Stimulated activated CD4-positive, alpha-beta T cell treated with anti-CD3 and anti-CD28 coated beads, Interleukin-12 subunit alpha, Interleukin-12 subunit beta, amount 100 ng/mL, for 48 hours (primary cell): Measurements from ENCODE around the gene EDA.

Source experiments
- DNase-seq, 3 donors: peaks; one replicate each; pipeline ENCODE4 v3.0.0-alpha.2; 2020; ENCODE audit warnings: low read depth in 2 of 3, low spot score in 1 of 3

The EDA gene

DNA sequence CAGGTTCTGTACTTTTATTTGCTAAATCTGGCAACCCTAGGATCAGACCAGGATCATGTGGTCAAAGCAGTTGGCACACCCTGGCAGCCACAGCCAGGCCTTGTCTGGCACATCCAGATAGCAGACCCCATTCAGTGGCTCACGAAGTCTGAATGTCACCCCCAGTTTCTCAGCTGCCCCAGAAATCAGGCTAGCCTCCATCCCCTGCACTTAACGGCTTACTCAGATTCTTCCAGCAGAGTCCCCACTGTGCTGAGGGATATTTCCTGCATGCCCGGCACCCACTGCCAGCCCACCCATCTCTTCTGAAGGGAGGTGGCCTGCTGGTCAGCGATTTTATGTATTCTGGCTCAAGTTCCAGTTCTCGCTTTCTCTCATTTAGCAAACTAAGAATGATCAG, 438.5 kb downstream of the EDA start:
- DNase-seq, result no peak

DNA sequence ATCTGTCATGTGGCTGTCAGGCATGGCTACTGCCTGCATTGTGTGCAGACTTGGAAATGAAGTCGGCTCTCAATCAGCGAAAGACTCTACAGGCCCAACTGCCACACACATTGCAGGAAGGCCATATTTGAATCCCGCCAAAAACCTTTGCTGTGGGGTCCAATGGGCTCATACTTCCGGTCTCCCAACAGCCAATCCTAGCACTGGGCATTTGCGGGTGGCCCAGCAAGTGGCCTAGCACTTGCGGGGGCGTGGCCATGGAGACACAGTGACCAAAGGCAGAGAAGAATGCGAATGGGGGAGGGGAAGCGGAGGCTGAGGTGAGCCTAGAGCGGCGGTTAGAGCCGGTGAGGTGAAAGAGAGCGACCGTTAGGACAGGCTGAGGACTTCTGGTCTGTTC, 446.2 kb downstream of the EDA start, which contains the start of gene OTUD6A:
Gene OTUD6A, plus strand, starts transcription at position 382 of the 400 bp plus-strand sequence. CDS start 68 bp downstream, outside the sequence.
- DNase-seq, result no peak

DNA sequence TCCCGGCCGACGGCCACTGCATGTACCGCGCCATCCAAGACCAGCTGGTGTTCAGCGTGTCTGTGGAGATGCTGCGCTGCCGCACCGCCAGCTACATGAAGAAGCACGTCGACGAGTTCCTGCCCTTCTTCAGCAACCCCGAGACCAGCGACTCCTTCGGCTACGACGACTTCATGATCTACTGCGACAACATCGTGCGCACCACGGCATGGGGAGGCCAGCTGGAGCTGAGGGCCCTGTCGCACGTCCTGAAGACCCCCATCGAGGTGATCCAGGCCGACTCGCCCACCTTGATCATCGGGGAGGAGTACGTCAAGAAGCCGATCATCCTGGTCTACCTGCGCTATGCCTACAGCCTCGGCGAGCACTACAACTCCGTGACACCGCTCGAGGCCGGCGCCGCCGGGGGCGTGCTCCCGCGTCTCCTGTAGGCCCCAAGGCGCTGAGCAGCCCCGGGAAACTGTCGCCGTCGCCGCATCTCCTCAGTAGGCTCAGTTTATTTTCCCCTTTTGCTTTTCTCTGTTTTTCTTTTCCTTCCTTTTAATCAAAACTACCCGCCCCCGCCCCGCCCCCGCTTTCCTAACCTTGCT, 447.1 kb downstream of the EDA start:
- no peak for DNase-seq

DNA sequence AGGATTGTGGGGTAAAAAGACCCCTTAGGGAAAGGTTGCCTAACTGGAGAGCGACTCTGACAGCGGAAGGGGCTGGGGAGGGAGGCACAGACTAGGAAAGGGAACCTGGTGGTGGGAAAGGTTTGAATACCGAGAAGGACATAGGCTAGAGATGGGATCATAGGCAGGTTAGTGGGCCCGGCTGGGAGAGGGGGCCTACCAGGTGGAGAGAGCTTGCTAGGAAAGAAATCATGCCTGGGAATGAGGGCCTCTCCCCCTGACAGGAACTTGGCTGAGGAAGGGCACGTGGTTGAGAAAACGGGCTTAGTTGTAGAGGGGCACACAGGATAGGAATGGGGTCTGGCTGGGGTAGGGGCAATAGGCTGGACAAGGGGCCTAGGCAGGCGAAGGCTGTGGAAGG, 450.7 kb downstream of the EDA start:
- DNase-seq, result no peak

DNA sequence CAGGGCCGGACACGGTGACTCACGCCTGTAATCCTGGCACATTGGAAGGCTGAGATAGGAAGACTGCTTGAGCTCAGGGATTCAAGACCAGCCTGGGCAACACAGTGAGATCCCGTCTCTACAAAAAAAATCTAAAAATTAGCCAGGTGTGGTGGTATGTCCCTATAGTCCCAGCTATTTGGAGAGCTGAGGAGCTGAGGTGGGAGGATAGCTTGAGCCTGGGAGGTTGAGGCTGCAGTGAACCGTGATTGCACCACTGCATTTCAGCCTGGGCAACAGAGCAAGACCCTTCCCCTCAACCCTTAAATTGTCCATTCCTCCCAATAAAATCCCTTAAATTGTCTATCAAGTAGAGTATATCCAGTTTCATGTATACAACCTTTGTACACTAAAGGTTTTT, 463.4 kb downstream of the EDA start:
- no peak for DNase-seq

DNA sequence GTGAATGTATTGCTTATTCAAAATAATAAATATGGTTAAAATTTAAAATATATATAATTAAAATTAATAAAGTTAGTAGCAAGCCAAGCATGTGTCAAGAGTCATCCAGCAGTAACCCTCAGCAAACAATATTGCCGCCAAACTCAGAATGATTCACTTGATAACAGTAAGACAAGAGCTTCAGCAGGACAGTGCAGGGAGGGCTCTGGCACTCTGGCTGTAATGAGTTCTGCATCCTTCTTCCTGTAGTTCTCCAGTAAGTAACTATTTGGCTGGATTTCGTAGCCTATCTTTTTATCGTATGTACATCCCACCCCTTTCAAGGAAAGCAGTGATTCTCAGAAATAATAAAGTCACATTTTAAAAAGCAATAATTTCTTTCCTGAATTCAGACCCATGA, 464.0 kb downstream of the EDA start:
- no peak for DNase-seq

DNA sequence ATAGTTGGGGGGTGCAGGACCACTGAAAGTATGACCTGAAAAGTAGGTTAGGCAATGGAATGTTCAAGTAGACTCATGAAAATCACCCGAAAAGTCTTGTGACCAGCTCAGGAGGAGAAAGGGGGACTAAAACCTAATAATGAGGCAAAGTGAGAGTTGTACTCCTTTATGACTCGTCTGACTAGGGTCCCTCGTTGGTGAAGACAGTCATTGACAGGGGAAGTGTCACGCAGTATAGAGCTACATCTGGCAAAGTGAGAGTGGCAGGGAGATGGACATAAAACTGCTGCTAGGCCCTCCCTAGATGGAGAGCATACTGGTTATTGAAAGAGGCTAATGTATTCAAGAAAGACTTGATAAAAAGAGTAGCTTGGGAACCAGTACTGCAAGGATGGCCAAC, 466.8 kb downstream of the EDA start:
- no peak for DNase-seq

DNA sequence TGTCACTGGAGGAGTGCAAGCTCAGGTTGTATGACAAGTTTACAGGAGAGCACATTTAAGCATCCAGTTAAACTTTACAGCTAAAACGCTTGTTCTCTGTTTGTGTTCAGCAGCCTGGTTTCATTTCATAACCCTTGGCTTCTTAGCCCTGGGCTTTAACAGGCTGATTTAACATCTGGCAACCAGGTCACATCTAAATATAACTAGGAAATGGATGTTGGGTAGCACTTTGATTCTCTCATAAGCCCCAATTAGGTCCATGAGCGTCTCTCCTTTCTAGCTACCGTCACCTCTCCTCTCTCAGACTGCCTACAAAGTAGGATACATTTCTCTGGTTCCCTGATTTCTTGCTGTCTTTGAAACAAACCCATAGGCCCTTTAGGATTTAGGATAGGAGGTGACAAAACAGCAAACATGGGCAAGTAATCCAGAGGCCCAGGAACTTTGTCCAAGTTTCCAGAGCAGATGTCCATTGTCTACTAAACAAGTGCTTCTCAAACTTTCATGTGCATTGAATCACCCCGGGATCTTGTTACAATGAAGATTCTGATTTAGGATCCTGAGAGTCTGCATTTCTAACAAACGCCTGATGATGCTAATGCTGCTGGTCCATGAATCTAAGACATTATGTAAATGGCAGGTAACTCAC, 468.8 kb downstream of the EDA start:
- DNase-seq, result no peak

DNA sequence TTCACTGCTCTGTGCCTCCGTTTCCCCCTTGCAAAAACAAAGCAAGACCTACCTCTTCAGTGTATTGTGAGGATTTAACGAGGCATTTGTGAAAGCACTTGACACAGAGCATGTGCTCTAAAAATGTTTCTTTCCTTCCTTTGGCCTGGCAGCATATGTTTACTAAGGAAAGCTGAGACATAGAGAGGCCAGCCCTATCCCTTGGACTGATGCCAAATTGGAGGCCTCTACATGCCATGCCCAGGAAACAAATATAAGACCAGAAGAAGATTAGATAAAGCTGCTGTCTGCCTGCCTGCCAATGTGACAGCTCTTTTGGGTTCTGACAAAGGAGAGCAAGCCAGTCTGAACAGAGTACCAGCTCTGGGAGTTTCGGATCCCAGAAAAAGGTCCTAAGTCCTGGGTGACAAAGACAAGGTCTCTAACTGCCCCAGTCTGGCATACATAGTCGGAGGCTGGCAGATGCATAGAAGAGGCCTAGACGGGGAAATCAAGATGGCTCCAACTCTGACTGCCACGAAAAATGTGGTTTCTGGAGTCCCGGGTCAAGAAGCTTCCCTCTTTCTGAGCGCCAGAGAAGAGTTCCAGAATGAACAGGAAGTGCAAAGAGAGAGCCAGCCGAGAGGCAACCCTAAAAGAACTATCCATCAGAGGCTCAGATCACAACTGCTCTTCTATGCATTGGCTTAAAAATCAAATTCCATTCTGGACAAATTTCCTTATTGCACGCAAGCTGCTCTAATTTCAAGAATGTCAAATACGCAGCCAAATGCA, 472.1 kb downstream of the EDA start:
- DNase-seq, result no peak

DNA sequence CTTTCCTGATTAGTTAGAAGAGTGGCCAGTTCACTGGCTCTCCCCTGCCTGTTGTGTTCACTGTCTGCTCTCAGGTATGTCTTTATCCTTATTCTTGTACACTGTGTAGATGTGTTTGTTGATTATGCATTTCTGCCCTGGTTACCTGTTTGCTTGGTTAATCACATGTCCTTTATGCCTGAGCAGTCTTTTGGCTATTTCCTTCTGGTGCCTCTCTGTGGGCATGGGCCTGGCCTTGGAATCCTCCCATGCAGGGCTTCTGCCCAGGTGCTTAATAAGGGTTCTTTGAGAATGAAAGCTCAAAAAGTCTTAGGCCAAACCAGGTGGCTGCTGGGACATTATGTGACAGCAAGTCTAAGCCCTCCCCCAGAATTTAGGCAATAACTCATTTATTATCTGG, 472.8 kb downstream of the EDA start:
- no peak for DNase-seq
